Measurements from ENCODE around the gene SEMA6C.
"Not testable (repeated sequence)": the region's sequence is repeated elsewhere in the genome, so short reads cannot be mapped to it uniquely, and the experiment has no call there.

Gene SEMA6C, protein sequence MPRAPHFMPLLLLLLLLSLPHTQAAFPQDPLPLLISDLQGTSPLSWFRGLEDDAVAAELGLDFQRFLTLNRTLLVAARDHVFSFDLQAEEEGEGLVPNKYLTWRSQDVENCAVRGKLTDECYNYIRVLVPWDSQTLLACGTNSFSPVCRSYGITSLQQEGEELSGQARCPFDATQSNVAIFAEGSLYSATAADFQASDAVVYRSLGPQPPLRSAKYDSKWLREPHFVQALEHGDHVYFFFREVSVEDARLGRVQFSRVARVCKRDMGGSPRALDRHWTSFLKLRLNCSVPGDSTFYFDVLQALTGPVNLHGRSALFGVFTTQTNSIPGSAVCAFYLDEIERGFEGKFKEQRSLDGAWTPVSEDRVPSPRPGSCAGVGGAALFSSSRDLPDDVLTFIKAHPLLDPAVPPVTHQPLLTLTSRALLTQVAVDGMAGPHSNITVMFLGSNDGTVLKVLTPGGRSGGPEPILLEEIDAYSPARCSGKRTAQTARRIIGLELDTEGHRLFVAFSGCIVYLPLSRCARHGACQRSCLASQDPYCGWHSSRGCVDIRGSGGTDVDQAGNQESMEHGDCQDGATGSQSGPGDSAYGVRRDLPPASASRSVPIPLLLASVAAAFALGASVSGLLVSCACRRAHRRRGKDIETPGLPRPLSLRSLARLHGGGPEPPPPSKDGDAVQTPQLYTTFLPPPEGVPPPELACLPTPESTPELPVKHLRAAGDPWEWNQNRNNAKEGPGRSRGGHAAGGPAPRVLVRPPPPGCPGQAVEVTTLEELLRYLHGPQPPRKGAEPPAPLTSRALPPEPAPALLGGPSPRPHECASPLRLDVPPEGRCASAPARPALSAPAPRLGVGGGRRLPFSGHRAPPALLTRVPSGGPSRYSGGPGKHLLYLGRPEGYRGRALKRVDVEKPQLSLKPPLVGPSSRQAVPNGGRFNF

DNA sequence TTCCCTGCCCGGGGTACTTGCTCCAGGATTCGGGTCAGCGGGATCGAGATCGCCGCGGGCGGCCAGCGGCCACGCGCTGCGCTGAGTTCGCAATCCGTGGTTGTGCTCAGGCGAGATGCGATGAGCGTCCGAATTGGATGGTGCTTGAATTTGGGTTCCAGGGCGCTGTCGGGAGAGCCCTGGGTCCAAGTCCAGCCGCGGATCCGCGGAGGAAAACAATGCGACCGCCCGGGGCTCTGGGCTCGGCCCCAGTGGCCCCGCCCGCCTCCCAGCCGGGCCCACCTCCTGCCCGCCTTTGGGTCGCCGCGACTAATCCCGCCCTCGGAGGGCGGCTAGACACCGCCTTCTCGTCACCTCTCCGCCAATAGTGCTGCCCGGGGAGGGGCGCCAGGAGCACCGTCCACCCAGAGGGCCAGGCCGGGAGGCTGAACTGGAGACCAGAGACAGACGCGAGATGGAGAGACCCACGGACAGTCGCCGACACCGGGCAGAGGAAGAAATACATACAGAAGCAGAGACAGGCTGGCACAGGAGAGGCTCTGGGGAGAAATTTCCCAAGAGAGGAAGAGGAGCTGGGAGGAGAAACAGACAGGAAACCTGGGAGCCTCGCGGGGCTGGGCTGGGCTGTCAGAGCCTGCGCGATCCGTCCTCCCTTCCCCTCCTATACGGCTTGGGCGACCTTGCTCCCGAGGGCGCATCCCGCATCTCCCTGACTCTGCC lies at the start of gene SEMA6C:
Gene SEMA6C (minus strand): TSS at position 220 of the 720 bp plus-strand sequence. CDS start 4,010 bp downstream, outside the sequence.
- no peak for TF ChIP-seq CTCF (IDR thresholded peaks at IDR 0.05; ENCODE audit: borderline replicate concordance, control extremely low read depth, extremely low read depth, insufficient read depth, missing control alignments)
- DNase-seq (ENCODE audit: low spot score), result peak; percentile 96
- in situ Hi-C loops (cut with MboI; ENCODE audit: low sequenced_read_pairs, unreplicated experiment), result no loop called here

DNA sequence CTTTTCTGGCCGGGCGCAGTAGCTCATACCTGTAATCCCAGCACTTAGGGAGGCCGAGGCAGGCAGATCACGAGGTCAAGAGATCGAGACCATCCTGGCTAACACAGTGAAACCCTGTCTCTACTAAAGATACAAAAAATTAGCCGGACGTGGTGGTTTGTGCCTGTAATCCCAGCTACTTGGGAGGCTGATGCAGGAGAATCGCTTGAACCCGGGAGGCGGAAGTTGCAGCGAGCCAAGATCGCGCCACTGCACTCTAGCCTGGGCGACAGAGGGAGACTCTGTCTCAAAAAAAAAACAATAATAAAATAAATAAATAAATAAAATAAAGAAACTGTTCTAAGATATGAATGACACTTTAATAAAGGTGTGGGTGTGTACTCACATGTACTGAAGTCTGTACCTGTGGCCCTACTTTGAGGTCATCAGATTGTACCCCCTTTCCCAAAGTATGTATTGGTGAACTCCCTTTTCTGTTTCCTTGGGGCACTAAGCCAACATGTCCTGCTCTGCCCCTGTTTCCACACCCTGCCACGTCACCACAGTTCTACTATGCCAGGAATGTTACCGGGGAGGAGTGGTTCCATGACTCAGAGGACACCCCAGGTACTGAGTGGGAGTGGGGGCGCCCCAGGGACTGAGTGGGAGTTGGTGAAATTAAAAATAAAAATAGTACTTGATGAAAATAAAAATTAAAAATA lies 48.6 kb upstream of the SEMA6C start:
- DNase-seq (ENCODE audit: low spot score); in situ Hi-C loops (cut with MboI; ENCODE audit: low sequenced_read_pairs, unreplicated experiment): not testable (repeated sequence)

DNA sequence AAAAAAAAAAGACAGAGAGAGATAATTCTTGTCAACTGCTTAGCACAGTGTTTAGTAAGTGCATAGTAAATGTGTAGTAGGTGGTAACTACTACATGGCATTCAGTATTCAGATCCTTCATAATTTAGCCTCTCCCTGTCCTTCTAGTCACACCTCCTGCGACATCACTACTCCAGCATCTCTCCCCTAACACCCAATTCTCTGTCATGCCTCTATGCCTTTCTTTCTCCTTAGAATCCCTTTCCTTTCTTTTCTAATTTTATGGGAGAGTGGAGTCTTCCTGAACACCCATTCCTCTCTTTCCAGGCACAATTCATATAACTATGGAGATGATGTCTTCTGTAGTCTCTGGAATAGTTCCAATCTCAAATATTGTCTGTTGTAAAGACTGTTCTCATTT lies 47.4 kb upstream of the SEMA6C start:
- DNase-seq (ENCODE audit: low spot score), result no peak
- TF ChIP-seq CTCF (IDR thresholded peaks at IDR 0.05; ENCODE audit: borderline replicate concordance, control extremely low read depth, extremely low read depth, insufficient read depth, missing control alignments), result no peak
- in situ Hi-C loops (cut with MboI; ENCODE audit: low sequenced_read_pairs, unreplicated experiment), result no loop called here

GRCh38 chr1:151193304-151193703 lies 46.9 kb upstream of the SEMA6C start:
- TF ChIP-seq CTCF (IDR thresholded peaks at IDR 0.05; ENCODE audit: borderline replicate concordance, control extremely low read depth, extremely low read depth, insufficient read depth, missing control alignments), result no peak
- in situ Hi-C loops (cut with MboI; ENCODE audit: low sequenced_read_pairs, unreplicated experiment), result no loop called here
- no peak for DNase-seq (ENCODE audit: low spot score)

GRCh38 chr1:151192047-151192446 lies 45.6 kb upstream of the SEMA6C start:
- no peak for TF ChIP-seq CTCF (IDR thresholded peaks at IDR 0.05; ENCODE audit: borderline replicate concordance, control extremely low read depth, extremely low read depth, insufficient read depth, missing control alignments)
- DNase-seq (ENCODE audit: low spot score), result no peak
- in situ Hi-C loops (cut with MboI; ENCODE audit: low sequenced_read_pairs, unreplicated experiment), result no loop called here

DNA sequence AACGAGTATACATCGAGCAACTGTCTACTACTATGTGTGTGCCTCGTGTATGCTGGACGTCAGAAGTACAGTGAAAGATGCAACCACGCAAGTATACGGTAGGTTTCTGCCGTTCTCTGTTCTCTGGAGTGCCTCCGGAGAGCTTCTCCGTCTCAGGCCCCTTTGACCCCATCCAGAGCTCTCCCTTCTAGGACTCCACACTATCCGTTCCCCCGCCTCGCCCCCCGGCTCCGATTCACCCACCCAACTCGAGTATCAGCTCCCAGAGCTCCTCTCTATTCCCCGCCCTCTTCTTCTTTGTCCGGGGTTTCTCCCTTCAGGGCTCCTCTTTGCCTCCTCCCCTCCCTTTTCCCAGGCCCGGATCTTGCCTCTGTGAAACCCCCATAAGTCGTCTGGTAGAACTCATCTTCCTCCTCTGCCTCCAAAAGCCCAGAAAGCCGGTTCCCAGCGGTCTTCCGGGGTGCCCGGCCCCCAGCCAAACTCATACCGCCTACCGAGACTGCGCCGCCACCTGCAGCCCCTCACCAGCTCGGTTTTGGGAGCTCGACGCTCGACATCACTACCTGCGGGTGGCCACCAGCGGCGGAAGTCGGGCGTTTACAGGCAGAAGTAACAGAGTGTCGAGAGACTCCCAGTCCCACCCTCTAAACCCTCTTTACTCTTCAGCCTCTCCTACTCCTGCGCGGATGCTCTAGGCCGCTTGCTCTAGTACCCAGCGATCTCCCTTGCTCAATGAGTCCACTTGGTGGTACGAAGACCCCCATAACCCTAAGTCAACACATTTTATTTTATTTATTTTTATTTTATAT lies 43.4 kb upstream of the SEMA6C start, which contains the start of gene VPS72:
Gene VPS72 (minus strand): TSS at position 561 of the 809 bp plus-strand sequence. CDS start 76 bp downstream, at position 485.
- no peak for TF ChIP-seq CTCF (IDR thresholded peaks at IDR 0.05; ENCODE audit: borderline replicate concordance, control extremely low read depth, extremely low read depth, insufficient read depth, missing control alignments)
- in situ Hi-C loops (cut with MboI; ENCODE audit: low sequenced_read_pairs, unreplicated experiment), result no loop called here
- DNase-seq (ENCODE audit: low spot score), result peak; percentile 93

DNA sequence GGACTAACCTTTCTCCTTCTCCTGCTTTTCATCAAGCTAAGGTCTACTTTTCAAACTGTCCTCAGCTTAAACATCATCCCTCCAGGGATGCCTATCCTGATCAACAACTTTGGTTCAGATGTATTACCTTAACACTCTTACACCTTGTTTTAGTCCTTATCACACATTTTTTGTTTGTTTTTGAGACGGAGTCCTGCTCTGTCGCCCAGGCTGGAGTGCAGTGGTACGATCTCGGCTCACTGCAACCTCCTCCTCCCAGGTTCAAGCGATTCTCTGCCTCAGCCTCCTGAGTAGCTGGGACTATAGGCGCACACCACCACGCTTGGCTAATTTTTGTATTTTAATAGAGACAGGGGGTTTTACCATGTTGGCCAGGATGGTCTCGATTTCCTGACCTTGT lies 42.2 kb upstream of the SEMA6C start:
- DNase-seq (ENCODE audit: low spot score); in situ Hi-C loops (cut with MboI; ENCODE audit: low sequenced_read_pairs, unreplicated experiment): not testable (repeated sequence)

All from GM13976 (cell line).